ENCODE data around the gene RAB7A.

RAB7A gene

DNA sequence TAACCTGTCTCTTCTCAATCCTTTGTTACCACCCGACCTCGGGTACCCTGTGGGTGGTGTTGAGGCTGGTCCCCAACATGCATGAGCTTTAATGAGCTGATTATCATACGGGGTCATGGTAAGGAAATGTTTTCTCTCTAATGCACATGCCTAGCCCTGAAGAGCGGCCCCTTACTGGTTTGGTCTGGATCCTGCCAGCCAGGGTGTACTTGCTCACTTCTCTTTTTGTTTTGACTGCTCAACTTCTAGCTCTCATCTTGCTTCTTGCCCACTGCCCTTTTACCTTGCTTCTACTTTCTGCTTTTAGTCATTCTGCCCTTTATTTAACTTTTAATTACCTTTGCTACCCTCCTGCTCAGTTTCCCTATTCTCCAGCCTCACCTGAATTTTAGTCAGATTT is 109.1 kb downstream of the RAB7A start:
- no peak for TF ChIP-seq Cebpa-rat (IDR thresholded peaks at IDR 0.05)
- Histone ChIP-seq H3K27me3 (no peaks in the 10 kb centered on the region), H3K27ac (no peak overlapping the region), H3K4me2 (no peak overlapping the region), H3K9ac (no peak overlapping the region), H3K36me3 (no peaks in the 10 kb centered on the region), H3K4me3 (no peak overlapping the region), H3K4me1 (no peaks in the 10 kb centered on the region), H3K9me3 (no peaks in the 10 kb centered on the region), H4K20me1 (no peaks in the 10 kb centered on the region)

- no peaks in the 10 kb centered on the region for H3K27me3 ChIP-seq
- TF ChIP-seq Cebpa-rat (IDR thresholded peaks at IDR 0.05) = no peak
- H3K27ac ChIP-seq = no peak overlapping the region
- no peak overlapping the region for H3K4me2 ChIP-seq
- H3K36me3 ChIP-seq = no peaks in the 10 kb centered on the region
- peaks cover 30% of the 10 kb centered on the region for H3K4me1 ChIP-seq
- no peak overlapping the region for H3K9ac ChIP-seq
- no peaks in the 10 kb centered on the region for H3K9me3 ChIP-seq
- H4K20me1 ChIP-seq = no peaks in the 10 kb centered on the region
- H3K4me3 ChIP-seq = no peak overlapping the region
Observed at GRCh38 chr3:128841926-128842920, 116.2 kb downstream of the RAB7A start.

DNA sequence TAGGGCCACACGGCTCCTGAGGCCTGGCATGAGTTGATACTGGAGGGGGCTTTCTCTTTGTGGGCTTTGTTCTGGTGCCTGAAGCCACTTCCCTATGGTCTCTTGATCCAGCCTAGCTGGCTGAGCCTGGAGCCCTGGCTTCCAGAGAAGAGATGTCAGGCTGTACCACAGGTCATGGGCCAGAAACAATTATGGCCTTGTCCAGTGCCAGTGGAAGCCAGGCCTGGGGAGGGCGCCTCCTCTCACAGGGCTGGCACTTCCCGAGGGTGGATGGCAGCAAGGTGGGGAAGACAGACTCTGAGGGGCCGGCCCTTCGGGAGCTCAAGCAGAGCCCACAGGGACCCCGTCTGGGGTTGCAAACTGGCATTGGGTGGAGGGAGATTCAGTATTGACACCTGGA is 118.5 kb downstream of the RAB7A start:
- Histone ChIP-seq H3K36me3 (no peaks in the 10 kb centered on the region), H3K27me3 (no peaks in the 10 kb centered on the region), H3K4me1 (peaks cover 39% of the 10 kb centered on the region), H3K9me3 (no peaks in the 10 kb centered on the region), H3K4me2 (peak overlapping the region; percentile 96), H4K20me1 (no peaks in the 10 kb centered on the region), H3K4me3 (no peak overlapping the region), H3K9ac (no peak overlapping the region), H3K27ac (peak overlapping the region; percentile 90)
- no peak for TF ChIP-seq Cebpa-rat (IDR thresholded peaks at IDR 0.05)

GRCh38 chr3:128845119-128845777 is 119.3 kb downstream of the RAB7A start:
- Histone ChIP-seq H3K4me1 (peaks cover 46% of the 10 kb centered on the region), H3K4me3 (peak overlapping the region; percentile 62), H3K9ac (0 out of 2 replicates have a peak overlapping the region, but pooled peaks have one; percentile 5), H3K27ac (peak overlapping the region; percentile 90), H3K4me2 (peak overlapping the region; percentile 96), H3K27me3 (no peaks in the 10 kb centered on the region), H3K36me3 (no peaks in the 10 kb centered on the region), H3K9me3 (no peaks in the 10 kb centered on the region), H4K20me1 (no peaks in the 10 kb centered on the region)
- no peak for TF ChIP-seq Cebpa-rat (IDR thresholded peaks at IDR 0.05)

DNA sequence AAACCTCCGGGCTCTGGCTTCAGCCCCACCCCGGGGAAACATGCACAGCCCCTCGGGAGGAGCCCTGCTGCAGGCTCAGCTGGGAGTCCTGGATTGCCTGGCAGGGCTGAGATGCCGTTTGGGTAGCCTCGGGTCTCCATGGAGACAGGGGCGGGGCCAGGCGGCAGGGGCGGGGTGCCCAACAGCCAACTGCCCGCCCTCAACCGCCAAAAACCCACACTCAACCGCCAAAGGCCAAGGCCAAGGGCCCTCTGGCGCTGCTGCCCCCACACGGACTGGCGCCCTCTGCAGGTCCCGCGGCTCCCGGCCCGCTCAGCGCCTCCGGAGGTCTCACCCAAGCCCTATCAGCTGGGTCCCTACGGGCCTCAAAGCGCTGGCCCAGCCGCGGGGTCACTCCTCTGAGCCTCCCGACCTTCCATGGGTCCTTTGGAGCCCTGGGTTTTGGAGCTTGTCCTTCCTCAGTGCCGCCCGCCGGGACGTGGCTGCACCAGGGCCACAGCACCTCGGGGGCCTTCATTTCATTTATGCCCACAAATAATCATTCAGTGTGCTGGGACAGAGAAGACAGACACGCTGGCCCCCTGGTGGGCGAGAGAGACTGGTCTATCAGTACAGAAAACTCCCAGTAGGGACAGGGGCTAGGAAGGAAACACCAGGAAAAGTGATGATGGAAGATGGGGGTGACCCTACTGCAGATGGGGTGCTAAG is 119.9 kb downstream of the RAB7A start:
- Histone ChIP-seq H3K27ac (peak overlapping the region; percentile 90), H3K4me2 (peak overlapping the region; percentile 96), H3K4me3 (peak overlapping the region; percentile 62), H3K36me3 (no peaks in the 10 kb centered on the region), H3K4me1 (peaks cover 49% of the 10 kb centered on the region), H3K9me3 (no peaks in the 10 kb centered on the region), H3K27me3 (no peaks in the 10 kb centered on the region), H3K9ac (peak overlapping the region; percentile 72), H4K20me1 (no peaks in the 10 kb centered on the region)
- no peak for TF ChIP-seq Cebpa-rat (IDR thresholded peaks at IDR 0.05)

- Histone ChIP-seq H3K27ac (peak overlapping the region; percentile 90), H3K4me2 (peak overlapping the region; percentile 96), H3K9ac (peak overlapping the region; percentile 72)
Observed at GRCh38 chr3:128846486-128846891, 120.5 kb downstream of the RAB7A start.

DNA sequence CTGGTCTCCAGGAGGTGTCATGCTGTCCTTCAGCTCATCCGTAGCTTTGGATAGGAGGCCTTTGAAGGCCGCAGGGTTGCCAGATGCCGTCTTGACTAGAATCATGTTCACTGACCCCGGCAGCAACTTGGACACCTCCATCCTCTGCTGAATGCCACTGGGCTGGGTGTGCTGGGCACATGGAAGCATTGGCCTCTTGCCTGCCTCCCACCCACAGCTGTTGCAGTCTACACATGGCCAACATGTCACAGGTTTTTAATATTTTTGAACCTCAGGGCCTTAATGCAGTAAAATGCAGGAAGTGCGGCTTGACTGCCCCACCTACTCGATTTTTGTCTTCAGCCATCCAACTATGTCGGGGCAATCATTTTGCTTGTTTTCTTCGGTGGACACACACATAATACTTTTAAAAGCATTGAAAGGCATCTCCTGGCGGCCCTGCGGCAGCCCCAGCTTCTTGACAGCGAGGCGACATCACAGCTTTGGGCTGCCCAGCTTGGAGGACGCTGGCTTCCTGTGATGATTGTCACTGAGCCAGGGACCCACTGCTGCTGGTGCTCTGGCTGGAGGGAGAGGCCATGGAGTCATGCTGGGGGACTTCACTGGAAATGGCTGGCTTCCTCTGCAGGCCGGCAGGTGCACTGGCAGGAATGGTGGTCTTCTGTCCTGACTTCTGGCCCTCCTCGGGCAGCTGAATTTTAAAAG is 121.8 kb downstream of the RAB7A start:
- H3K27ac ChIP-seq = peak overlapping the region; percentile 90; the same call in 1 of the 2 replicates
- H3K4me3 ChIP-seq = no peak overlapping the region
- no peaks in the 10 kb centered on the region for H3K36me3 ChIP-seq
- H4K20me1 ChIP-seq = no peaks in the 10 kb centered on the region
- H3K4me1 ChIP-seq = peaks cover 57% of the 10 kb centered on the region
- no peak overlapping the region; the same call in 1 of the 2 replicates for H3K4me2 ChIP-seq
- H3K27me3 ChIP-seq = no peaks in the 10 kb centered on the region
- TF ChIP-seq Cebpa-rat (IDR thresholded peaks at IDR 0.05) = no peak
- H3K9me3 ChIP-seq = peaks cover 15% of the 10 kb centered on the region
- no peak overlapping the region for H3K9ac ChIP-seq

More at GRCh38 chr3:128846486-128846891, 120.5 kb downstream of the RAB7A start:
- no peaks in the 10 kb centered on the region for H3K27me3 ChIP-seq
- no peak for TF ChIP-seq Cebpa-rat (IDR thresholded peaks at IDR 0.05)
- no peaks in the 10 kb centered on the region for H3K36me3 ChIP-seq
- H4K20me1 ChIP-seq = no peaks in the 10 kb centered on the region
- H3K4me3 ChIP-seq = peak overlapping the region; percentile 62; the same call in 1 of the 2 replicates
- peaks cover 52% of the 10 kb centered on the region for H3K4me1 ChIP-seq
- H3K9me3 ChIP-seq = peaks cover 1% of the 10 kb centered on the region; the same call in 1 of the 2 replicates

- no peak overlapping the region for H3K9ac ChIP-seq
- H3K4me3 ChIP-seq = no peak overlapping the region
- no peak for TF ChIP-seq Cebpa-rat (IDR thresholded peaks at IDR 0.05)
- H3K9me3 ChIP-seq = peaks cover 26% of the 10 kb centered on the region
- no peaks in the 10 kb centered on the region for H3K36me3 ChIP-seq
- no peaks in the 10 kb centered on the region for H3K27me3 ChIP-seq
- peaks cover 57% of the 10 kb centered on the region for H3K4me1 ChIP-seq
- no peak overlapping the region for H3K4me2 ChIP-seq
- H4K20me1 ChIP-seq = no peaks in the 10 kb centered on the region
- no peak overlapping the region for H3K27ac ChIP-seq
Observed at GRCh38 chr3:128848936-128849335, 123.0 kb downstream of the RAB7A start.

DNA sequence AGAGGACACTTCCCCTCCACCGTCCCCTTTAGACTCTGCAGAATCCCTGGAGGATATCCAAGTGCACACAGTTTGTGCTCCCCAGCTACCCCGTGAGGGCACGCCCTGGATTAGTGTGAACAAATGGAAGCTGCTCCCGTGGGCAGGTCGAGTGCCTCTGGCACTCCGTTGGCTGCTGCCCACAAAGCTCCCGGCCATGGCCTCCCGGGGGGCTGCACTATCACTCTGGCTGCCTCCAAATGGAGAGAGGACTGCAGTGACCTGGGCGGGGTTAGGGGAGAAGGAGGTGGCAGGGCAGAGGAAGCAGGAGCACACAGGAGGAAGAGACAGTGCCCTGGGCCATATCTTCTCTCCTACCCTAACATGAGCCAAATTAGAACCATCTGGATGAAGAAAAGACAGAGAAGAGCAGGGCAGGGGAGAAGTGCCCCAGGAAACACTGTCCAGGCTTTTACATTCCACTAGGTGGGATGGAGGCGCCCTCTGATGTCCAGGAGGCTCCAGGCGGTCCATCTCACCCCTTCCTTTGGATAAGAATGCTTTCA is 124.0 kb downstream of the RAB7A start:
- H3K4me1 ChIP-seq = peaks cover 50% of the 10 kb centered on the region
- H3K4me2 ChIP-seq = peak overlapping the region; percentile 38

More for the DNA sequence above, 124.0 kb downstream of the RAB7A start:
- Histone ChIP-seq H3K27me3 (no peaks in the 10 kb centered on the region), H3K36me3 (no peaks in the 10 kb centered on the region), H4K20me1 (no peaks in the 10 kb centered on the region), H3K9ac (no peak overlapping the region), H3K27ac (peak overlapping the region; percentile 51), H3K4me3 (no peak overlapping the region), H3K9me3 (peaks cover 36% of the 10 kb centered on the region)
- TF ChIP-seq Cebpa-rat (IDR thresholded peaks at IDR 0.05) = no peak
